Loucy (cell line): ENCODE measurements around the gene CREG1.

ENCODE experiments used
- H2AFZ ChIP-seq: fragments of 200-600 bp; sonication (generic); 2 replicates; pipeline ENCODE4 v1.6.0; 2016; ENCODE audit warnings: antibody characterized with exemption, mild to moderate bottlenecking, low read length, moderate library complexity
- H3F3A ChIP-seq: fragments of 200-600 bp; 2 replicates; pipeline ENCODE4 v1.6.0; 2016; ENCODE audit warnings: antibody characterized with exemption, low read depth, mild to moderate bottlenecking
- H3K27me3 ChIP-seq: fragments of 200-600 bp; sonication (generic); 2 replicates; pipeline ENCODE4 v1.6.1; 2014; ENCODE audit warnings: low read length, mild to moderate bottlenecking; ENCODE audit not compliant: insufficient read depth, poor library complexity, severe bottlenecking
- H3K36me3 ChIP-seq: fragments of 200-600 bp; sonication (generic); 2 replicates; pipeline ENCODE4 v1.6.1; 2016; ENCODE audit warnings: low read length; ENCODE audit not compliant: insufficient read depth
- H3K4me1 ChIP-seq: fragments of 200-600 bp; sonication (generic); 2 replicates; pipeline ENCODE4 v1.5.1; 2014; ENCODE audit warnings: low read length, mild to moderate bottlenecking; ENCODE audit not compliant: insufficient read depth, poor library complexity, severe bottlenecking
- H3K4me2 ChIP-seq: fragments of 200-600 bp; sonication (generic); 2 replicates; pipeline ENCODE4 v1.6.0; 2014; ENCODE audit warnings: antibody characterized with exemption, low read length, low read depth, mild to moderate bottlenecking; ENCODE audit not compliant: poor library complexity, severe bottlenecking
- H3K4me3 ChIP-seq: fragments of 200-600 bp; sonication (generic); 2 replicates; pipeline ENCODE4 v1.5.1; 2014; ENCODE audit warnings: low read length, mild to moderate bottlenecking, mixed read lengths; ENCODE audit not compliant: poor library complexity, severe bottlenecking
- H3K79me2 ChIP-seq: fragments of 200-600 bp; sonication (generic); 2 replicates; pipeline ENCODE4 v1.6.1; 2014; ENCODE audit warnings: low read length; ENCODE audit not compliant: insufficient read depth
- H3K9ac ChIP-seq: fragments of 200-600 bp; sonication (generic); 2 replicates; pipeline ENCODE4 v1.6.0; 2014; ENCODE audit warnings: mild to moderate bottlenecking, low read depth, low read length, moderate library complexity; ENCODE audit not compliant: poor library complexity, severe bottlenecking
- H3K9me2 ChIP-seq: fragments of 200-600 bp; sonication (generic); replicated peaks from 2 replicates; pipeline ENCODE4 v1.6.1; 2016; ENCODE audit warnings: low read depth, low read length, mixed read lengths
- H3K9me3 ChIP-seq: fragments of 200-600 bp; sonication (generic); 2 replicates; pipeline ENCODE4 v1.6.1; 2014; ENCODE audit warnings: mild to moderate bottlenecking, antibody characterized with exemption, low read length, low read depth; ENCODE audit not compliant: insufficient read depth
- H4K20me1 ChIP-seq: fragments of 200-600 bp; sonication (generic); 2 replicates; pipeline ENCODE4 v1.6.0; 2014; ENCODE audit warnings: antibody characterized with exemption, low read length, mild to moderate bottlenecking; ENCODE audit not compliant: insufficient read depth, poor library complexity, severe bottlenecking
- CTCF ChIP-seq: fragments of 200-600 bp; sonication (generic); conservative IDR thresholded peaks from 2 replicates; pipeline ENCODE4 v1.5.1; 2014; ENCODE audit warnings: mild to moderate bottlenecking, antibody characterized with exemption, low read length
- EZH2phosphoT487 ChIP-seq: fragments of 200-600 bp; IDR thresholded peaks from 2 replicates; pipeline ENCODE4 v1.6.1; 2018; ENCODE audit warnings: antibody characterized with exemption, mild to moderate bottlenecking, moderate library complexity, borderline replicate concordance

The CREG1 gene

DNA sequence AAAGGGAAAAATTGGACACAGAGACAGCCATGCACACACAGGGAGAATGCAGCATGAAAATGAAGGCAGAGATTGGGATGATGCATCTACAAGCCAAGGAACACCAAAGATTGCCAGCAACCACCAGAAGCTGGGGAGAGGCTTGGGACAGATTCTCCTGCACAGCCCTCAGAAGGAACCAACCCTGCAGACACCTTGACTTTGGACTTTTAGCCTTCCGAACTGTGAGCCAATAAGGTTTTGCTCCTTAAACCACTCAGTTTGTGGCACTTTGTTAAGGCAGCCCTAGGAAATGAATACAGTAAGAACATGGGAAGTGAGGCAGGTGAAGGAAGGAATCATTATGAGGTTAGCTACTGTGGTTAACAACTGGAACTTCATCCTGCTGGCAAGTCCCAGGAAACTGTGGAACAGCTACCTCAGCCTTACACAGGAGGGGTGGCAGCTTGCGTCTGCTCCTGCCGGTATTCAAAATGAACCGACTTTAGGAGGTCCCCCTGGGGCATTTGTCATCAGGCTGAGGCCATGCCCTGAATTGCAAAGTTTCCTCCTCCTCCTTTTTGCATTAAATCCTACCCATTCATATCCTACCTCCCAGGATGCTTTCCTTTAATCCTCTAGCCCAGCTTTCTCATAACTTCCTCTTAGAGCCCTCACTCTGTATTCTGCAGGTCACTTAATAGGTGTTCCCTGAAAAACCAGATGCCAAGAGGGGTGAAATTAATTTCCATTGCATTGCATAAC is 50.7 kb downstream of the CREG1 start:
- Histone ChIP-seq H3K9ac (no peak overlapping the region), H2AFZ (no peak overlapping the region), H3K27me3 (no peaks in the 10 kb centered on the region), H3K4me3 (no peak overlapping the region), H3K36me3 (peaks cover 51% of the 10 kb centered on the region; the same call in 1 of the 2 replicates), H3K4me2 (no peak overlapping the region), H3K79me2 (peaks cover 97% of the 10 kb centered on the region), H3K9me2 (no peaks in the 10 kb centered on the region), H3K4me1 (peaks cover 14% of the 10 kb centered on the region), H3F3A (no peaks in the 10 kb centered on the region), H4K20me1 (peaks cover 34% of the 10 kb centered on the region), H3K9me3 (no peaks in the 10 kb centered on the region)
- TF ChIP-seq CTCF (no peak), EZH2phosphoT487 (no peak)

- Histone ChIP-seq H3K4me1 (peaks cover 14% of the 10 kb centered on the region), H3K9me2 (no peaks in the 10 kb centered on the region), H2AFZ (no peak overlapping the region), H3K79me2 (peaks cover 97% of the 10 kb centered on the region), H3K36me3 (peaks cover 51% of the 10 kb centered on the region; the same call in 1 of the 2 replicates), H3F3A (no peaks in the 10 kb centered on the region), H4K20me1 (peaks cover 39% of the 10 kb centered on the region), H3K27me3 (no peaks in the 10 kb centered on the region), H3K4me3 (no peak overlapping the region), H3K9ac (no peak overlapping the region), H3K4me2 (no peak overlapping the region), H3K9me3 (no peaks in the 10 kb centered on the region)
- no peak for TF ChIP-seq EZH2phosphoT487
- no peak for TF ChIP-seq CTCF
These were observed 51.4 kb downstream of the CREG1 start for GRCh38 chr1:167502192-167502551.

GRCh38 chr1:167501515-167502191 is 51.9 kb downstream of the CREG1 start:
- Histone ChIP-seq H3K36me3 (peaks cover 51% of the 10 kb centered on the region; the same call in 1 of the 2 replicates), H2AFZ (no peak overlapping the region), H3K9ac (no peak overlapping the region), H3K9me3 (no peaks in the 10 kb centered on the region), H3K9me2 (no peaks in the 10 kb centered on the region), H3K4me3 (no peak overlapping the region), H4K20me1 (peaks cover 43% of the 10 kb centered on the region), H3K27me3 (no peaks in the 10 kb centered on the region), H3K4me2 (no peak overlapping the region), H3F3A (no peaks in the 10 kb centered on the region), H3K4me1 (peaks cover 14% of the 10 kb centered on the region), H3K79me2 (peaks cover 97% of the 10 kb centered on the region)
- TF ChIP-seq CTCF (no peak), EZH2phosphoT487 (no peak)
